ENCODE results near the gene IRF7. TPM values are rescaled to one million over a fixed set of nuclear protein-coding genes. Genes with fewer than 3 reads are reported as not detected.

Gene IRF7
- total and polyA plus RNA-seq, 12 donors = 4.5 to 48.4 (median 11.4) TPM

- Histone ChIP-seq H3K27me3 (no peaks in the 10 kb centered on the region), H3K36me3 (peaks cover 0 to 100% (median 79%) of the 10 kb centered on the region in 9 donors), H3K9me3 (no peaks in the 10 kb centered on the region), H3K4me3 (peak overlapping the region in 1 of 10 donors; percentile 3), H3K4me1 (peaks cover 3 to 35% (median 15%) of the 10 kb centered on the region in 9 donors), H3K27ac (peak overlapping the region in 5 of 10 donors; percentile 32 to 65 (median 43))
- DNase-seq = peak; percentile 34 to 51
- 60 to 66% methylated on average over 28 of the region's 28 CpGs for WGBS, 2 donors
- ATAC-seq = peak in 2 of 8 donors; percentile 20 to 26
- no peak for TF ChIP-seq CTCF (IDR thresholded peaks at IDR 0.05)
- intact Hi-C loops (cut with DNase I) = no loop called here
These were observed 6.9 kb downstream of the IRF7 start for GRCh38 chr11:608791-609251.

- peak in 3 of 8 donors; percentile 3 to 21 (median 6) for ATAC-seq
These were observed 7.6 kb downstream of the IRF7 start for GRCh38 chr11:607971-608659.

GRCh38 chr11:607020-607780, 8.6 kb downstream of the IRF7 start:
- Histone ChIP-seq H3K27ac (no peak overlapping the region), H3K4me1 (peaks cover 0 to 23% (median 13%) of the 10 kb centered on the region in 9 donors), H3K27me3 (no peaks in the 10 kb centered on the region), H3K4me3 (no peak overlapping the region), H3K36me3 (peaks cover 6 to 100% (median 69%) of the 10 kb centered on the region in 9 donors), H3K9me3 (no peaks in the 10 kb centered on the region)
- intact Hi-C loops (cut with DNase I) = no loop called here
- ATAC-seq (no peak), DNase-seq (no peak)
- WGBS, 2 donors = 92 to 93% methylated on average over 35 of the region's 35 CpGs
- no peak for TF ChIP-seq CTCF (IDR thresholded peaks at IDR 0.05)

More at GRCh38 chr11:607971-608659, 7.6 kb downstream of the IRF7 start:
- intact Hi-C loops (cut with DNase I) = no loop called here
- Histone ChIP-seq H3K4me1 (peaks cover under 1 to 29% (median 13%) of the 10 kb centered on the region in 9 donors), H3K27ac (peak overlapping the region in 6 of 10 donors; percentile 20 to 65 (median 38)), H3K36me3 (peaks cover 3 to 100% (median 78%) of the 10 kb centered on the region in 9 donors), H3K27me3 (no peaks in the 10 kb centered on the region), H3K4me3 (peak overlapping the region in 1 of 10 donors; percentile 3), H3K9me3 (no peaks in the 10 kb centered on the region)
- 75 to 76% methylated on average over 45 of the region's 45 CpGs for WGBS, 2 donors
- no peak for TF ChIP-seq CTCF (IDR thresholded peaks at IDR 0.05)
- no peak for DNase-seq

- DNase-seq (peak; percentile 69 to 78), ATAC-seq (peak; percentile 46 to 95 (median 86))
- 60% methylated on average over 16 to 19 of the region's 19 CpGs for WGBS, 2 donors
These were observed 9.5 kb downstream of the IRF7 start for GRCh38 chr11:606245-606644.

More at GRCh38 chr11:606245-606644, 9.5 kb downstream of the IRF7 start:
- H3K27ac ChIP-seq = peak overlapping the region in 8 of 10 donors; percentile 36 to 66 (median 45)
- TF ChIP-seq CTCF (IDR thresholded peaks at IDR 0.05) = no peak
- no peaks in the 10 kb centered on the region for H3K27me3 ChIP-seq
- intact Hi-C loops (cut with DNase I) = no loop called here
- no peaks in the 10 kb centered on the region for H3K9me3 ChIP-seq
- H3K36me3 ChIP-seq = peaks cover 6 to 100% (median 69%) of the 10 kb centered on the region in 9 donors
- H3K4me3 ChIP-seq = no peak overlapping the region
- H3K4me1 ChIP-seq = peaks cover 0 to 23% (median 13%) of the 10 kb centered on the region in 9 donors
